ENCODE results near the gene SMAD9.

- no peak for TF ChIP-seq CTCF (conservative IDR thresholded peaks at IDR 0.05 in 1 of 2, IDR thresholded peaks at IDR 0.05 in 1 of 2; ENCODE audit: low read depth in 1 of 2, low read length in 2 of 2)
- no peak for TF ChIP-seq EZH2 (IDR thresholded peaks at IDR 0.05; ENCODE audit: low read length, missing control alignments)
Observed at GRCh38 chr13:36796052-36796451, 124.0 kb downstream of the SMAD9 start.
